Sigmoid colon (tissue), 7 donors: ENCODE results near the gene TMEM53. TPM values are rescaled to one million over a fixed set of nuclear protein-coding genes. Genes with fewer than 3 reads are reported as not detected.
A peak's percentile ranks its signal among the peaks of the same experiment; 100 is the strongest.
"Not testable (repeated sequence)": the region's sequence is repeated elsewhere in the genome, so short reads cannot be mapped to it uniquely, and the experiment has no call there.

Experiments
- DNase-seq: peaks from one replicate; pipeline ENCODE4 v3.0.0-alpha.2; 2019
- H3K27ac ChIP-seq, 4 donors: fragments of 200-600 bp; sonication (generic); one replicate each; pipeline ENCODE4 v1.5.1; 2016 to 2019; ENCODE audit warnings: mild to moderate bottlenecking in 1 of 4
- H3K27me3 ChIP-seq, 3 donors: fragments of 200-600 bp; sonication (generic); one replicate each; pipeline ENCODE4 v1.5.1; 2019; ENCODE audit warnings: mild to moderate bottlenecking in 1 of 3
- H3K36me3 ChIP-seq, 4 donors: fragments of 200-600 bp; sonication (generic); one replicate each; pipeline ENCODE4 v1.5.1; 2016 to 2019
- H3K4me1 ChIP-seq, 4 donors: fragments of 200-600 bp; sonication (generic); one replicate each; pipeline ENCODE4 v1.5.1; 2017 to 2019
- H3K4me3 ChIP-seq, 4 donors: fragments of 200-600 bp; sonication (generic); one replicate each; pipeline ENCODE4 v1.5.1; 2017 to 2019; ENCODE audit warnings: mild to moderate bottlenecking in 2 of 4, moderate library complexity in 1 of 4
- H3K9me3 ChIP-seq, 4 donors: fragments of 200-600 bp in 3 of 4; sonication (generic) in 3 of 4; one replicate each; pipeline versions ENCODE4 v1.5.1 to v1.6.1; 2013 to 2019
- CTCF ChIP-seq, 4 experiments: fragments of 450-650 bp in 3 of 4; fragments of 200-600 bp in 1 of 4; IDR thresholded peaks; one replicate each; pipeline ENCODE4 v1.5.1; 2016 to 2019; ENCODE audit warnings: antibody characterized with exemption in 4 of 4, mild to moderate bottlenecking in 3 of 4, moderate library complexity in 2 of 4
- EP300 ChIP-seq, 4 donors: sonication (generic); formaldehyde crosslinking; IDR thresholded peaks; one replicate each; pipeline ENCODE4 v1.6.1; 2017; ENCODE audit warnings: antibody characterized with exemption in 4 of 4
- POLR2A ChIP-seq, 2 donors: fragments of 450-650 bp; IDR thresholded peaks; one replicate each; pipeline ENCODE4 v1.6.1; 2016; ENCODE audit warnings: antibody characterized with exemption in 2 of 2, mild to moderate bottlenecking in 2 of 2, moderate library complexity in 2 of 2
- POLR2AphosphoS5 ChIP-seq, 4 donors: sonication (generic); formaldehyde crosslinking; IDR thresholded peaks; one replicate each; pipeline ENCODE4 v1.6.1; 2017; ENCODE audit warnings: antibody characterized with exemption in 4 of 4
- WGBS, 2 donors: extraction: QIAGEN DNeasy Blood & Tissue Kit; methylation state at CpG; one replicate each; pipeline ENCODE4 v1.1.7; 2013; 5-methylcytosine and 5-hydroxymethylcytosine counted together
- intact Hi-C: fragments of 100-400 bp; cut with DNase I; formaldehyde crosslinking; loops from one replicate; pipeline ENCODE4 v1.15.1; 2023
- polyA plus RNA-seq, 3 donors: library from polyadenylated mRNA; stranded (reverse); fragments of 200-250 nt; gene quantifications; one replicate each; pipeline ENCODE4 v1.2.3, GENCODE V29; 2013
- total RNA-seq, 4 donors: library from RNA; depleted of rRNA; stranded (reverse); fragments of >200 nt; gene quantifications; one replicate each; pipeline ENCODE4 v1.1.0, GENCODE V29; 2016
- donor health status: healthy with polysubstance abuse.
- donor health status: Bipolar disorder and iron deficiency.
- donor health status: healthy.

TMEM53 gene
- total and polyA plus RNA-seq, 7 donors, result 1.7 to 29.7 (median 5.6) TPM

GRCh38 chr1:44672254-44672955 is 1.9 kb downstream of the TMEM53 start:
- TF ChIP-seq POLR2AphosphoS5 (IDR thresholded peaks at IDR 0.05) (no peak), CTCF (IDR thresholded peaks at IDR 0.05) (no peak), EP300 (IDR thresholded peaks at IDR 0.05) (no peak), POLR2A (IDR thresholded peaks at IDR 0.05) (no peak)
- WGBS, 2 donors, result 65 to 85% methylated on average over 13 of the region's 13 CpGs
- Histone ChIP-seq H3K9me3 (no peaks in the 10 kb centered on the region), H3K4me1 (peaks cover 0 to 31% (median 21%) of the 10 kb centered on the region in 4 donors), H3K27ac (peak overlapping the region; percentile 90 to 95 (median 94)), H3K36me3 (no peaks in the 10 kb centered on the region), H3K4me3 (no peak overlapping the region), H3K27me3 (no peaks in the 10 kb centered on the region)
- intact Hi-C loops, result no loop called here
- no peak for DNase-seq

GRCh38 chr1:44670751-44671640 is 3.3 kb downstream of the TMEM53 start:
- Histone ChIP-seq H3K27ac (no peak overlapping the region), H3K4me1 (peaks cover 0 to 31% (median 21%) of the 10 kb centered on the region in 4 donors), H3K27me3 (no peaks in the 10 kb centered on the region), H3K4me3 (no peak overlapping the region), H3K36me3 (no peaks in the 10 kb centered on the region), H3K9me3 (no peaks in the 10 kb centered on the region)
- DNase-seq, result no peak
- WGBS, 2 donors, result 94% methylated on average over 10 of the region's 10 CpGs
- intact Hi-C loops, result no loop called here
- TF ChIP-seq CTCF (IDR thresholded peaks at IDR 0.05) (no peak), POLR2AphosphoS5 (IDR thresholded peaks at IDR 0.05) (no peak), EP300 (IDR thresholded peaks at IDR 0.05) (no peak), POLR2A (IDR thresholded peaks at IDR 0.05) (no peak)

DNA sequence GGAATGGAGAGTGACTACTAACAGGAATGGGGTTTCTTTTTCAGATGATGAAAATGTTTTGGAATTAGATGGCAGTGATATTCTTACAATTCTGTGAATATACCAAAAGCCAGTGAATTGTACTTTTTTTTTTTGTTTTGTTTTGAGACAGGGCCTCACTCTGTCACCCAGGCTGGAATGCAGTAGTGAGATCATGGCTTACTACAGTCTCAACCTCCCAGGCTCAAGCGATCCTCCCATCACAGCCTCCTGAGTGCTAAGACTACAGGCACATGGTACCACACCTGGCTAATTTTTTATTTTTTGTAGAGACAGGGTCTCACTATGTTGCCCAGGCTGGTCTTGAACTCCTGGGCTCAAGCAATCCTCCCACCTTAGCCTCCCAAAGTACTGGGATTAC is 7.6 kb downstream of the TMEM53 start:
- H3K27me3 ChIP-seq, intact Hi-C loops, H3K9me3 ChIP-seq, H3K4me3 ChIP-seq, H3K36me3 ChIP-seq, H3K27ac ChIP-seq, H3K4me1 ChIP-seq: not testable (repeated sequence)
- DNase-seq, result peak; percentile 17
- 98% methylated on average over 1 of the region's 1 CpG for WGBS, 2 donors

GRCh38 chr1:44664730-44665370 is 9.4 kb downstream of the TMEM53 start:
- intact Hi-C loops, result no loop called here
- no peak for TF ChIP-seq POLR2AphosphoS5 (IDR thresholded peaks at IDR 0.05)
- TF ChIP-seq CTCF (IDR thresholded peaks at IDR 0.05), result no peak
- TF ChIP-seq POLR2A (IDR thresholded peaks at IDR 0.05), result no peak
- no peak for TF ChIP-seq EP300 (IDR thresholded peaks at IDR 0.05)
- no peak for DNase-seq
- H3K9me3 ChIP-seq, result no peaks in the 10 kb centered on the region
- no peak overlapping the region for H3K27ac ChIP-seq
- H3K4me3 ChIP-seq, result no peak overlapping the region
- no peaks in the 10 kb centered on the region for H3K36me3 ChIP-seq
- H3K4me1 ChIP-seq, result peaks cover 0 to 7% (median 3%) of the 10 kb centered on the region in 4 donors
- 66 to 91% methylated on average over 12 of the region's 12 CpGs for WGBS, 2 donors
- H3K27me3 ChIP-seq, result no peaks in the 10 kb centered on the region

DNA sequence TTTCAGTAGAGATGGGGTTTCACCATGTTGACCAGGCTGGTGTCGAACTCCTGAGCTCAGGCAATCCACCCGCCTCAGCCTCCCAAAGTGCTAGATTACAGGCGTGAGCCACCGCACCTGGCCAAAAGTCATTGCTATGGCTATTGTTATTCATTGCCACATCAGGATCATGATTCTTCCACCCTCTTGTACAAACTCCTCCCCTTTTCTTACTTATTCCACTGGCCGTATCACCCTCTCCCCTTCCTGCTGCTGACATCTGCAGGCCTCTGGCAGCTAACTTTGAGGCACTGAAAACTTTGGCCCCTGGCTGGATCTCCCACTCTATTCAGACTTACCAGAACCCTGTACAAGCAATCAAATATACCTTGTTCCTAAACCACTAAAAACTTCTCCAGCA is 10.9 kb downstream of the TMEM53 start:
- no peak for DNase-seq
- H3K9me3 ChIP-seq, result no peaks in the 10 kb centered on the region
- H3K36me3 ChIP-seq, result no peaks in the 10 kb centered on the region
- 87 to 88% methylated on average over 5 of the region's 5 CpGs for WGBS, 2 donors
- no peak overlapping the region for H3K4me3 ChIP-seq
- intact Hi-C loops, result no loop called here
- H3K27me3 ChIP-seq, result no peaks in the 10 kb centered on the region
- no peak overlapping the region for H3K27ac ChIP-seq
- H3K4me1 ChIP-seq, result peaks cover 0 to 10% (median 4%) of the 10 kb centered on the region in 4 donors
- no peak for TF ChIP-seq POLR2A (IDR thresholded peaks at IDR 0.05)
- no peak for TF ChIP-seq CTCF (IDR thresholded peaks at IDR 0.05)
- TF ChIP-seq EP300 (IDR thresholded peaks at IDR 0.05), result no peak
- no peak for TF ChIP-seq POLR2AphosphoS5 (IDR thresholded peaks at IDR 0.05)
